ENCODE data around the gene CFAP46.

CFAP46 gene

DNA sequence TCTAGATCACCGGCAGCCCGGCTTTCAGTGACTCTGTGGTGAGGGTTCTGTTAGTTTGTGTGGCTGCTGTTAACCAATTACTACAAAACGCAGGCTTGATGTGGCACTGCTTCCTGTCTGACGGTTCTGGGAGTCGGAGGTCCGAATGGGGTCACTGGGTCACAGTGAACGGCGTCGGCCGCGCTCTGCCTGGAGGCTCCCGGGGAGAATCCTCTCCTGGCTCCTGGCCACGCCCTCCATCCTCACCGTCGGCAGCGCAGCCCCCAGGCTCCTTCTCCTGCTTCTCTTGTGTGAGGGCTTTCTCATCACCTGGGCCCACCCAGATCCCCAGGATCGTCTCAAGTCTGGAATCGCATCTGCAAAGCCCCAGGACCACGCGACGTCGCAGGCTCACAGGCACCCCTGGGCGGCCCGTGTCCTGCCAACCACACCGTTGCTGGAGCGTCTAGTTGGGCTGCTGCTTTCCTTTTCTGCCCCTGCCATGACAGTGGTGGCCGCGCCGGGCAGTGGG lies 124.6 kb downstream of the CFAP46 start:
- H2AFZ ChIP-seq (ENCODE audit: low read depth, low read length), result no peak overlapping the region
- H3K79me2 ChIP-seq (ENCODE audit: insufficient read depth, low read length), result no peaks in the 10 kb centered on the region
- H3K4me3 ChIP-seq (ENCODE audit: low read depth in 1 of 2, low read length in 2 of 2), result no peak overlapping the region
- TF ChIP-seq, protein P1, sequence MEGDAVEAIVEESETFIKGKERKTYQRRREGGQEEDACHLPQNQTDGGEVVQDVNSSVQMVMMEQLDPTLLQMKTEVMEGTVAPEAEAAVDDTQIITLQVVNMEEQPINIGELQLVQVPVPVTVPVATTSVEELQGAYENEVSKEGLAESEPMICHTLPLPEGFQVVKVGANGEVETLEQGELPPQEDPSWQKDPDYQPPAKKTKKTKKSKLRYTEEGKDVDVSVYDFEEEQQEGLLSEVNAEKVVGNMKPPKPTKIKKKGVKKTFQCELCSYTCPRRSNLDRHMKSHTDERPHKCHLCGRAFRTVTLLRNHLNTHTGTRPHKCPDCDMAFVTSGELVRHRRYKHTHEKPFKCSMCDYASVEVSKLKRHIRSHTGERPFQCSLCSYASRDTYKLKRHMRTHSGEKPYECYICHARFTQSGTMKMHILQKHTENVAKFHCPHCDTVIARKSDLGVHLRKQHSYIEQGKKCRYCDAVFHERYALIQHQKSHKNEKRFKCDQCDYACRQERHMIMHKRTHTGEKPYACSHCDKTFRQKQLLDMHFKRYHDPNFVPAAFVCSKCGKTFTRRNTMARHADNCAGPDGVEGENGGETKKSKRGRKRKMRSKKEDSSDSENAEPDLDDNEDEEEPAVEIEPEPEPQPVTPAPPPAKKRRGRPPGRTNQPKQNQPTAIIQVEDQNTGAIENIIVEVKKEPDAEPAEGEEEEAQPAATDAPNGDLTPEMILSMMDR (IDR thresholded peaks at IDR 0.05; ENCODE audit: borderline replicate concordance, extremely low read depth, low read length, poor library complexity, severe bottlenecking), result no peak
- no peak for TF ChIP-seq EZH2 (IDR thresholded peaks at IDR 0.05; ENCODE audit: borderline replicate concordance, low read depth, low read length, severe bottlenecking)
- H3K27ac ChIP-seq (ENCODE audit: low read length), result no peak overlapping the region
- peaks cover 5% of the 10 kb centered on the region for H3K9me3 ChIP-seq (ENCODE audit: insufficient read depth, low read length, severe bottlenecking)
- DNase-seq (no peak), ATAC-seq (ENCODE audit: insufficient read depth, low read depth) (no peak)
- H3K27me3 ChIP-seq (ENCODE audit: insufficient read depth, low read length, poor library complexity), result no peaks in the 10 kb centered on the region
- H4K20me1 ChIP-seq (ENCODE audit: insufficient read depth, low read length), result no peaks in the 10 kb centered on the region
- H3K36me3 ChIP-seq (ENCODE audit: insufficient read depth, low read length), result no peaks in the 10 kb centered on the region
- no peak overlapping the region for H3K9ac ChIP-seq (ENCODE audit: low read depth, low read length)
- no peaks in the 10 kb centered on the region for H3K4me1 ChIP-seq (ENCODE audit: insufficient read depth, low read length)
- H3K4me2 ChIP-seq (ENCODE audit: insufficient read depth, low read length), result no peak overlapping the region

DNA sequence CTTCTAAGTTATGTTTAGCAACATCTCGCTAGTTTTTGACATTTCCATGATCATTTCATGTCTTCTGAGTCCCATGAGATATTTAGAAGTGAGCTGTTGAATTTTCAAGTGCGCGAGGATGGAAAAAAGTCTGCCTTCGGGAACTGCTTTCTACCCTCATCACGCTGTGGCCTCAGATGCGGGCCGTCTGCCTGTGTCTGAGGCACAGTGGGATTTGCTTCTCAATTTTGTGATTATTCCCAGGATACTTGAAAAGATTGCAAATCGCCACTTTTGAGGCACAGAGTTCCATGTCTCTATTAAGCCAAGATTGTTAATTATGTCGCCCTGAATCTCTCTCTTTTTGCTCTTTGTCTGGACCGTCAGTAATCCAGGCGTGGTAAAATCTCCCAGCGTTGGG lies 125.7 kb downstream of the CFAP46 start:
- Histone ChIP-seq H4K20me1 (ENCODE audit: insufficient read depth, low read length) (no peaks in the 10 kb centered on the region), H3K9me3 (ENCODE audit: insufficient read depth, low read length, severe bottlenecking) (no peaks in the 10 kb centered on the region), H2AFZ (ENCODE audit: low read depth, low read length) (no peak overlapping the region), H3K27ac (ENCODE audit: low read length) (no peak overlapping the region), H3K79me2 (ENCODE audit: insufficient read depth, low read length) (no peaks in the 10 kb centered on the region), H3K9ac (ENCODE audit: low read depth, low read length) (no peak overlapping the region), H3K4me1 (ENCODE audit: insufficient read depth, low read length) (no peaks in the 10 kb centered on the region), H3K36me3 (ENCODE audit: insufficient read depth, low read length) (no peaks in the 10 kb centered on the region), H3K4me3 (ENCODE audit: low read depth in 1 of 2, low read length in 2 of 2) (no peak overlapping the region), H3K4me2 (ENCODE audit: insufficient read depth, low read length) (no peak overlapping the region), H3K27me3 (ENCODE audit: insufficient read depth, low read length, poor library complexity) (no peaks in the 10 kb centered on the region)
- ATAC-seq (ENCODE audit: insufficient read depth, low read depth) (no peak), DNase-seq (no peak)
- TF ChIP-seq, protein P1 (IDR thresholded peaks at IDR 0.05; ENCODE audit: borderline replicate concordance, extremely low read depth, low read length, poor library complexity, severe bottlenecking), result no peak
- TF ChIP-seq EZH2 (IDR thresholded peaks at IDR 0.05; ENCODE audit: borderline replicate concordance, low read depth, low read length, severe bottlenecking), result no peak

DNA sequence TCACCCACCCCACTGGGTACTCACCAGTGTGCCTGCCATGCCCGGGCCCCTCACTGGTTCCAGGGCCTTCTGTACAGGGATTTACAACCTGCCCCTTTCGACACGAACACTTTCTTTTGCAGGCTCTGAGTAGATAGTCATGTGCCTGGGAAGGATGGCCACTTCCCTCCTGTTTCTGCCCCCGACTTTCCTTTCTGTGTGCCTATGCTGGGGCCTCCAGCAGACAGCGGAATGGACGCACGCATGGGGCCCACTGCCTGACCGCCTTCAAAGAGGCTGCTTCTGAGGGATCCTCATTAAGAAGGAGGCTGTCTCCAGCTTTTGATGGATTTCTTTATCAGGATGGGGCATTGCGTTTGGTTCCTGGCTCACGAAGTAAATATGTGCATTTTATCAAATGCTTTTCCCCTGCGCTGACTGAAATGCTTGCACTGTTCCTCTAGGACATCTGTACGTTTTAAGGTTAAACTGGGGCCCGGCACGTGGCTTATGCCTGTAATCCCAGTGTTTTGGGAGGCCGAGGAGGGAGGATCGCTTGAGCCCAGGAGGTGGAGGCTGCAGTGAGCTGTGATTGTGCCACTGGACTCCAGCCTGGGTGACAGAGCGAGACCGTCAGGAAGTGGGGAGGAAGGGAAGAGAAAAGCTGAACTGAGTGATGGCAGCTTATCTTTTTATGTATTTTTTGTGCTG lies 127.1 kb downstream of the CFAP46 start:
- Histone ChIP-seq H3K9me3 (ENCODE audit: insufficient read depth, low read length, severe bottlenecking) (no peaks in the 10 kb centered on the region), H3K4me1 (ENCODE audit: insufficient read depth, low read length) (no peaks in the 10 kb centered on the region), H3K79me2 (ENCODE audit: insufficient read depth, low read length) (no peaks in the 10 kb centered on the region), H3K27ac (ENCODE audit: low read length) (no peak overlapping the region), H3K36me3 (ENCODE audit: insufficient read depth, low read length) (no peaks in the 10 kb centered on the region), H3K27me3 (ENCODE audit: insufficient read depth, low read length, poor library complexity) (no peaks in the 10 kb centered on the region), H4K20me1 (ENCODE audit: insufficient read depth, low read length) (no peaks in the 10 kb centered on the region), H3K4me3 (ENCODE audit: low read depth in 1 of 2, low read length in 2 of 2) (no peak overlapping the region), H3K9ac (ENCODE audit: low read depth, low read length) (no peak overlapping the region), H3K4me2 (ENCODE audit: insufficient read depth, low read length) (no peak overlapping the region), H2AFZ (ENCODE audit: low read depth, low read length) (no peak overlapping the region)
- ATAC-seq (ENCODE audit: insufficient read depth, low read depth), result no peak
- no peak for DNase-seq
- no peak for TF ChIP-seq EZH2 (IDR thresholded peaks at IDR 0.05; ENCODE audit: borderline replicate concordance, low read depth, low read length, severe bottlenecking)
- TF ChIP-seq, protein P1 (IDR thresholded peaks at IDR 0.05; ENCODE audit: borderline replicate concordance, extremely low read depth, low read length, poor library complexity, severe bottlenecking), result no peak
